ENCODE results near the gene WASF1. TPM values are rescaled to one million over a fixed set of nuclear protein-coding genes. Genes with fewer than 3 reads are reported as not detected.

The WASF1 gene
- total RNA-seq, 1 donor from 2014 or later = 81.1 TPM

DNA sequence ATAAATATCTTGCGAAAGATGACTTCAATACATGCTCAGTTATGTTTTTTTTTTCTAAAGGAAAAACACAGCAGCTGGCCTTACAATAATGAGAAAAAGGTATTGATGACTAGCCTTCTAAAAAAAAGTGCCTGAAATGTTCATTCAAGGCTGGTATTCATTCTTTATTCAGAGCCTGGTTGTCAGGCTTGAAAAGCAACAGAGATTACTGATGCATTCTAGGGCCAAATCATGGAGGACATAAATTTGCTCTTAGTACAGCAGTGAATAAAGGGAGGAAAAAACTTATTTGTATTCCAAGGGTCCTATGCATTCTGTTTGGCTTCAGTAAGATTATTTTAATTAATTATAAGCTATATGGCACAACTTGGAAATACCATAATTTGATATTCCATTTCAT, 83.5 kb downstream of the WASF1 start:
- H3K4me3 Mint-ChIP-seq = no peak overlapping the region

DNA sequence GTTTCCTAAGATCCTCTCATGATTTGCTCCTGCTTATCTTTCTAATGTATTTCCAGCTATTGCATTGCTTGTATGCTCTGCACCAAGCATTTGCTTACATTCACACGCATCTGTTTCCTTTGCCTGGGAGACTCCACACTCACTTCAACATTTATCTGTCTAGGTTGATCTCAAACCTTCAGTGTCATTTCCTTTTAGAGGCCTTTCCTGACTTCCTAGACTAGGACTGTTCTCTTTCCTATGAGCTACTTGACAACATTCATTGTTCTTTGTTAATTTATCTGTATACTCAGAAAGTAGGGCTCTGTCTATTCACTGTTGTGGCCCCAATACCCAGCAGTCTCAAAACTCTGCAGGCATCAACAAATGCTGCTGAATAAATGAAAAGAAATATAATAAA, 84.4 kb downstream of the WASF1 start:
- H3F3A ChIP-seq (ENCODE audit: low read depth) = peaks cover 6% of the 10 kb centered on the region
- Mint-ChIP-seq H3K4me3 (no peak overlapping the region), H3K27ac (no peak overlapping the region), H3K36me3 (peaks cover 26% of the 10 kb centered on the region), H3K27me3 (ENCODE audit: insufficient read depth, low read depth) (no peaks in the 10 kb centered on the region), H3K4me1 (peaks cover 18% of the 10 kb centered on the region), H3K9me3 (peaks cover 3% of the 10 kb centered on the region)
- no peak overlapping the region for H3K27ac ChIP-seq
- H3K4me2 ChIP-seq = no peak overlapping the region
- peaks cover 13% of the 10 kb centered on the region for H3K4me1 ChIP-seq
- no peak for DNase-seq (ENCODE audit: low spot score)
- peaks cover 9% of the 10 kb centered on the region for H3K36me3 ChIP-seq
- H3K9me3 ChIP-seq (ENCODE audit: low read depth) = no peaks in the 10 kb centered on the region
- H2AFZ ChIP-seq (replicated peaks) = no peak overlapping the region
- TF ChIP-seq, protein P1, sequence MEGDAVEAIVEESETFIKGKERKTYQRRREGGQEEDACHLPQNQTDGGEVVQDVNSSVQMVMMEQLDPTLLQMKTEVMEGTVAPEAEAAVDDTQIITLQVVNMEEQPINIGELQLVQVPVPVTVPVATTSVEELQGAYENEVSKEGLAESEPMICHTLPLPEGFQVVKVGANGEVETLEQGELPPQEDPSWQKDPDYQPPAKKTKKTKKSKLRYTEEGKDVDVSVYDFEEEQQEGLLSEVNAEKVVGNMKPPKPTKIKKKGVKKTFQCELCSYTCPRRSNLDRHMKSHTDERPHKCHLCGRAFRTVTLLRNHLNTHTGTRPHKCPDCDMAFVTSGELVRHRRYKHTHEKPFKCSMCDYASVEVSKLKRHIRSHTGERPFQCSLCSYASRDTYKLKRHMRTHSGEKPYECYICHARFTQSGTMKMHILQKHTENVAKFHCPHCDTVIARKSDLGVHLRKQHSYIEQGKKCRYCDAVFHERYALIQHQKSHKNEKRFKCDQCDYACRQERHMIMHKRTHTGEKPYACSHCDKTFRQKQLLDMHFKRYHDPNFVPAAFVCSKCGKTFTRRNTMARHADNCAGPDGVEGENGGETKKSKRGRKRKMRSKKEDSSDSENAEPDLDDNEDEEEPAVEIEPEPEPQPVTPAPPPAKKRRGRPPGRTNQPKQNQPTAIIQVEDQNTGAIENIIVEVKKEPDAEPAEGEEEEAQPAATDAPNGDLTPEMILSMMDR (IDR thresholded peaks at IDR 0.05) = no peak
- TF ChIP-seq EZH2phosphoT487 (IDR thresholded peaks at IDR 0.05) = no peak
- TF ChIP-seq EZH2 (IDR thresholded peaks at IDR 0.05) = no peak
- H3K79me2 ChIP-seq (ENCODE audit: low read depth) = no peaks in the 10 kb centered on the region
- no peak overlapping the region for H3K4me3 ChIP-seq
- no peaks in the 10 kb centered on the region for H3K27me3 ChIP-seq
- no peaks in the 10 kb centered on the region for H4K20me1 ChIP-seq (ENCODE audit: low read depth)
- no peak overlapping the region for H3K9ac ChIP-seq

More for the DNA sequence above, 83.5 kb downstream of the WASF1 start:
- H3K9me3 Mint-ChIP-seq = peaks cover 3% of the 10 kb centered on the region
- H2AFZ ChIP-seq (replicated peaks) = no peak overlapping the region
- H3K4me3 ChIP-seq = no peak overlapping the region
- no peak for DNase-seq (ENCODE audit: low spot score)
- no peaks in the 10 kb centered on the region for H4K20me1 ChIP-seq (ENCODE audit: low read depth)
- H3K27ac Mint-ChIP-seq = no peak overlapping the region
- peaks cover 6% of the 10 kb centered on the region for H3F3A ChIP-seq (ENCODE audit: low read depth)
- no peak overlapping the region for H3K9ac ChIP-seq
- peaks cover 29% of the 10 kb centered on the region for H3K36me3 Mint-ChIP-seq
- no peaks in the 10 kb centered on the region for H3K9me3 ChIP-seq (ENCODE audit: low read depth)
- peaks cover 13% of the 10 kb centered on the region for H3K4me1 ChIP-seq
- H3K27ac ChIP-seq = no peak overlapping the region
- TF ChIP-seq, protein P1 (IDR thresholded peaks at IDR 0.05) = no peak
- TF ChIP-seq EZH2 (IDR thresholded peaks at IDR 0.05) (no peak), EZH2phosphoT487 (IDR thresholded peaks at IDR 0.05) (no peak)
- H3K4me1 Mint-ChIP-seq = peaks cover 18% of the 10 kb centered on the region
- no peaks in the 10 kb centered on the region for H3K27me3 Mint-ChIP-seq (ENCODE audit: insufficient read depth, low read depth)
- peaks cover 8% of the 10 kb centered on the region for H3K36me3 ChIP-seq
- no peak overlapping the region for H3K4me2 ChIP-seq
- H3K27me3 ChIP-seq = no peaks in the 10 kb centered on the region
- H3K79me2 ChIP-seq (ENCODE audit: low read depth) = no peaks in the 10 kb centered on the region

DNA sequence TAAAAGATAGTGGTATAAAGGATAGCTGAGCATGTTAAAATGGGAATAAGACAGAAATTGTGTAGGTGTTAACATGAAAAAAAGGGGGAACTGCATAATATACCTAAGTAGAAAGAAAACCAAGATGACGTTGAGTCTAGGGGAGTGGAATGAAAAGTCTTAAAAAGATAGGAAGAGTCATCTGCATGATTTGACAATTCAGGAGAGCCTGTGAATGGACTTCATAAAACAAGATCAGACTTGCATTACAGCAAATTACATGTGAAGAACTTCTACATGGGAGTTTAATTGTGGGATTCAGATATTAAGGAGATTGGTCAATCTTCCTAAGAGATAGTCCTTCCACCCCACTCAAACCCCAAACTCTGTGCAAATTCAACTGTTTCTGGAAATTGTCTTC, 85.5 kb downstream of the WASF1 start:
- no peaks in the 10 kb centered on the region for H3K27me3 ChIP-seq
- peaks cover 6% of the 10 kb centered on the region for H3F3A ChIP-seq (ENCODE audit: low read depth)
- no peak for DNase-seq (ENCODE audit: low spot score)
- Mint-ChIP-seq H3K4me1 (peaks cover 18% of the 10 kb centered on the region), H3K27me3 (ENCODE audit: insufficient read depth, low read depth) (no peaks in the 10 kb centered on the region), H3K36me3 (peaks cover 23% of the 10 kb centered on the region), H3K9me3 (peaks cover 3% of the 10 kb centered on the region), H3K27ac (no peak overlapping the region), H3K4me3 (no peak overlapping the region)
- no peaks in the 10 kb centered on the region for H3K9me3 ChIP-seq (ENCODE audit: low read depth)
- no peak overlapping the region for H3K4me3 ChIP-seq
- H3K9ac ChIP-seq = no peak overlapping the region
- H3K4me2 ChIP-seq = no peak overlapping the region
- no peak overlapping the region for H2AFZ ChIP-seq (replicated peaks)
- peaks cover 9% of the 10 kb centered on the region for H3K36me3 ChIP-seq
- no peak overlapping the region for H3K27ac ChIP-seq
- peaks cover 13% of the 10 kb centered on the region for H3K4me1 ChIP-seq
- H3K79me2 ChIP-seq (ENCODE audit: low read depth) = no peaks in the 10 kb centered on the region
- no peaks in the 10 kb centered on the region for H4K20me1 ChIP-seq (ENCODE audit: low read depth)
- TF ChIP-seq, protein P1 (IDR thresholded peaks at IDR 0.05) = no peak
- no peak for TF ChIP-seq EZH2 (IDR thresholded peaks at IDR 0.05)
- no peak for TF ChIP-seq EZH2phosphoT487 (IDR thresholded peaks at IDR 0.05)

All from neural progenitor cell (in vitro differentiated cells).